H54 (cell line): ENCODE data around the gene PRPF31.

Experiments
- DNase-seq: peaks from one replicate; pipeline ENCODE4 v3.0.0; 2011; ENCODE audit warnings: low spot score, mixed read lengths; ENCODE audit not compliant: insufficient read length
- FAIRE-seq: peaks from 3 replicates; lab custom pipeline; 2011; peaks lifted over from hg19 to GRCh38; lab: Jason Lieb, UNC
- POLR2A ChIP-seq: IDR thresholded peaks from 2 replicates; pipeline ENCODE4 v1.6.1; 2011; ENCODE audit warnings: low read depth, mild to moderate bottlenecking, low read length

PRPF31 gene

GRCh38 chr19:54127688-54128440 is 12.3 kb downstream of the PRPF31 start:
- no peak for FAIRE-seq
- TF ChIP-seq POLR2A, result no peak
- DNase-seq, result no peak

GRCh38 chr19:54128441-54128725 is 12.8 kb downstream of the PRPF31 start:
- DNase-seq (no peak), FAIRE-seq (no peak)
- TF ChIP-seq POLR2A, result no peak

- DNase-seq, result no peak
- TF ChIP-seq POLR2A, result no peak
- no peak for FAIRE-seq
Observed at GRCh38 chr19:54128796-54129616, 13.5 kb downstream of the PRPF31 start.

- no peak for DNase-seq
- FAIRE-seq, result no peak
- TF ChIP-seq POLR2A, result no peak
Observed at GRCh38 chr19:54129617-54129996, 14.1 kb downstream of the PRPF31 start.

GRCh38 chr19:54133312-54133956 is 17.9 kb downstream of the PRPF31 start:
- no peak for TF ChIP-seq POLR2A
- FAIRE-seq, result no peak
- peak; percentile 56 for DNase-seq

- no peak for TF ChIP-seq POLR2A
- no peak for FAIRE-seq
- DNase-seq, result no peak
Observed at GRCh38 chr19:54133957-54134590, 18.5 kb downstream of the PRPF31 start.

- DNase-seq (peak; percentile 63), FAIRE-seq (no peak)
- 0 out of 2 replicates have a peak, but pooled peaks have one; percentile 8 for TF ChIP-seq POLR2A
Observed at GRCh38 chr19:54136086-54136863, 20.7 kb downstream of the PRPF31 start.

- peak; percentile 100 for DNase-seq
- peak; percentile 90 for TF ChIP-seq POLR2A
- FAIRE-seq, result peak; percentile 67
Observed at GRCh38 chr19:54136864-54137698, 21.5 kb downstream of the PRPF31 start.

- DNase-seq, result peak; percentile 67
- peak; percentile 84 for TF ChIP-seq POLR2A
- FAIRE-seq, result no peak
Observed at GRCh38 chr19:54137699-54138488, 22.3 kb downstream of the PRPF31 start, which contains the start of gene CNOT3. TSS of gene CNOT3 (plus strand) at chr19:54137762. CDS start at chr19:54142979, 5,217 bp downstream.

GRCh38 chr19:54138489-54139256 is 23.1 kb downstream of the PRPF31 start:
- DNase-seq (no peak), FAIRE-seq (no peak)
- TF ChIP-seq POLR2A, result no peak

GRCh38 chr19:54141356-54141755 is 25.8 kb downstream of the PRPF31 start:
- FAIRE-seq (no peak), DNase-seq (no peak)
- TF ChIP-seq POLR2A, result no peak
